Tibial nerve (tissue), 4 donors: ENCODE results near the gene AAK1. TPM values are rescaled to one million over a fixed set of nuclear protein-coding genes. Genes with fewer than 3 reads are reported as not detected.
"Not testable (repeated sequence)": the region's sequence is repeated elsewhere in the genome, so short reads cannot be mapped to it uniquely, and the experiment has no call there.

Source experiments
- DNase-seq, 2 donors: peaks; one replicate each; pipeline ENCODE4 v3.0.0-alpha.2; 2019; ENCODE audit warnings: low spot score in 2 of 2
- H3K27ac ChIP-seq, 4 donors: fragments of 200-600 bp; sonication (generic) in 3 of 4; one replicate each; pipeline ENCODE4 v1.5.1; 2017 to 2019; ENCODE audit warnings: mild to moderate bottlenecking in 1 of 4
- H3K27me3 ChIP-seq, 2 donors: fragments of 200-600 bp; sonication (generic) in 1 of 2; one replicate each; pipeline versions ENCODE4 v1.5.1 to v1.6.0; 2017 to 2019
- H3K36me3 ChIP-seq, 3 donors: fragments of 200-600 bp; sonication (generic); one replicate each; pipeline ENCODE4 v1.5.1; 2018 to 2019
- H3K4me1 ChIP-seq, 4 donors: fragments of 200-600 bp; sonication (generic) in 3 of 4; one replicate each; pipeline ENCODE4 v1.5.1; 2017 to 2019
- H3K4me3 ChIP-seq, 4 donors: fragments of 200-600 bp; sonication (generic) in 3 of 4; one replicate each; pipeline ENCODE4 v1.5.1; 2017 to 2019; ENCODE audit warnings: mild to moderate bottlenecking in 1 of 4, moderate library complexity in 1 of 4
- H3K9me3 ChIP-seq, 4 donors: fragments of 200-600 bp; sonication (generic) in 3 of 4; one replicate each; pipeline ENCODE4 v1.5.1; 2017 to 2019
- EP300 ChIP-seq, 2 donors: sonication (generic); formaldehyde crosslinking; IDR thresholded peaks; one replicate each; pipeline ENCODE4 v1.6.1; 2017; ENCODE audit warnings: antibody characterized with exemption in 2 of 2, mild to moderate bottlenecking in 1 of 2
- POLR2A ChIP-seq, 2 donors: fragments of 450-650 bp; IDR thresholded peaks; one replicate each; pipeline ENCODE4 v1.6.1; 2017; ENCODE audit warnings: antibody characterized with exemption in 2 of 2, mild to moderate bottlenecking in 2 of 2, moderate library complexity in 2 of 2
- WGBS, 2 donors: methylation state at CpG; one replicate each; pipeline ENCODE4 v1.1.5; 2018; 5-methylcytosine and 5-hydroxymethylcytosine counted together
- total RNA-seq, 4 donors: library from RNA; depleted of rRNA; stranded (reverse); fragments of >200 nt; gene quantifications; one replicate each; pipeline ENCODE4 v1.1.0, GENCODE V29; 2016
- TF ChIP-seq, protein P1 (sequence below), 5 experiments: fragments of 200-600 bp in 3 of 5; fragments of 450-650 bp in 2 of 5; sonication (generic) in 3 of 5; IDR thresholded peaks; one replicate each; pipeline ENCODE4 v1.5.1; 2016 to 2019; ENCODE audit warnings: antibody characterized with exemption in 5 of 5, mild to moderate bottlenecking in 3 of 5, moderate library complexity in 2 of 5

The AAK1 gene
- total RNA-seq, 4 donors from 2014 or later: 29.2 to 70.5 (median 44.5) TPM

DNA sequence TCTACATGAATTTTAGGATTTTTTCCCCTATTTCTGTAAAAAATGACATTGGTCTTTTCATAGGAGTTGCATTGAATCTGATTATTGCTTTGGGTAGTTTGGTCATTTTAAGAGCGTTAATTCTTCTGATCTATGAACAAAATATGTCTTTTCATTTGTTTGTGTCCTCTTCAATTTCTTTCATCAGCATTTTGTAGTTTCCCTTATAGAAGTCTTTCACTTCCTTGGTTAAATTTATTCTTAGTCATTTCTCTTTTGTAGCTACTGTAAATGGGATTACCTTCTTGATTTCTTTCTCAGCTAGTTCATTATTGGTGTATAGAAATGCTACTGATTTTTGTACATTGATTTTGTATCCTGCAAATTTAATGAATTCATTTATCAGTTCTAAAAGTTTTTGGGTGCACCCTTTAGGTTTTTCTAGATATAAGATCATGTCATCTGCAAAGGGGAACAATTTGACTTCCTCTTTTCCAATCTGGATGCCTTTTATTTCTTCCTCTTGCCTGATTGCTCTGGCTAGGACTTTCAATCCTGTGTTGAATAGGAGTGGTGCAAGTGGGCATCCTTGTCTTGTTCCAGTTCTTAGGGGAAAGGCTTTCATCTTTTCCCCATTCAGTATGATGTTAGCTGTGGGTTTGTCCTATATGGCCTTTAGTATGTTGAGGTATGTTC, 36.6 kb upstream of the AAK1 start:
- H3K4me1 ChIP-seq: peaks cover 0 to 16% (median 3%) of the 10 kb centered on the region in 4 donors
- H3K27ac ChIP-seq: peak overlapping the region in 1 of 4 donors; percentile 22
- no peak for DNase-seq
- no peaks in the 10 kb centered on the region for H3K27me3 ChIP-seq
- no peaks in the 10 kb centered on the region for H3K36me3 ChIP-seq
- H3K9me3 ChIP-seq: peaks cover 0 to 6% (median 0%) of the 10 kb centered on the region in 4 donors
- 77 to 87% methylated on average over 1 of the region's 1 CpG for WGBS, 2 donors
- TF ChIP-seq POLR2A (IDR thresholded peaks at IDR 0.05) (no peak), EP300 (IDR thresholded peaks at IDR 0.05) (no peak)
- TF ChIP-seq, protein P1, sequence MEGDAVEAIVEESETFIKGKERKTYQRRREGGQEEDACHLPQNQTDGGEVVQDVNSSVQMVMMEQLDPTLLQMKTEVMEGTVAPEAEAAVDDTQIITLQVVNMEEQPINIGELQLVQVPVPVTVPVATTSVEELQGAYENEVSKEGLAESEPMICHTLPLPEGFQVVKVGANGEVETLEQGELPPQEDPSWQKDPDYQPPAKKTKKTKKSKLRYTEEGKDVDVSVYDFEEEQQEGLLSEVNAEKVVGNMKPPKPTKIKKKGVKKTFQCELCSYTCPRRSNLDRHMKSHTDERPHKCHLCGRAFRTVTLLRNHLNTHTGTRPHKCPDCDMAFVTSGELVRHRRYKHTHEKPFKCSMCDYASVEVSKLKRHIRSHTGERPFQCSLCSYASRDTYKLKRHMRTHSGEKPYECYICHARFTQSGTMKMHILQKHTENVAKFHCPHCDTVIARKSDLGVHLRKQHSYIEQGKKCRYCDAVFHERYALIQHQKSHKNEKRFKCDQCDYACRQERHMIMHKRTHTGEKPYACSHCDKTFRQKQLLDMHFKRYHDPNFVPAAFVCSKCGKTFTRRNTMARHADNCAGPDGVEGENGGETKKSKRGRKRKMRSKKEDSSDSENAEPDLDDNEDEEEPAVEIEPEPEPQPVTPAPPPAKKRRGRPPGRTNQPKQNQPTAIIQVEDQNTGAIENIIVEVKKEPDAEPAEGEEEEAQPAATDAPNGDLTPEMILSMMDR (IDR thresholded peaks at IDR 0.05): no peak
- H3K4me3 ChIP-seq: no peak overlapping the region

DNA sequence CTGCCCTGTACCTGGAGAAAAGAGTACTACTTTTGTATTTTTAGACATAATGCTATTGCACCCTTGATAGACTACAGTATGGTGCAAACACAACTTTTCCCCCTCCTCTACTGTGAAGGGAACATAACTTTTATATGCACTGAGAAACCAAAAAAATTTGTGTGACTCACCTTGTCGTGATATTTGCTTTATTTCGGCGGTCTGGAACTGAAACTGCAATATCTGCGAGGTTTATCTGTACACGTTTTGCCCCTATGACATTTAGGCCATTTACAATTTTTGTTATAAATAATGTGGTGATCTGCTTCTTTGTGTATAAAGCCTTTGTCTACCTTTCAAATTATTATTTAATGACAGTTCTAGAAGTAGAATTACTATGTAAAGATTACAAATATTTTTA, 34.4 kb upstream of the AAK1 start:
- peaks cover 0 to 19% (median under 1%) of the 10 kb centered on the region in 4 donors for H3K4me1 ChIP-seq
- H3K27ac ChIP-seq: no peak overlapping the region
- no peak for DNase-seq
- peaks cover 0 to 6% (median 0%) of the 10 kb centered on the region in 4 donors for H3K9me3 ChIP-seq
- 91 to 94% methylated on average over 5 of the region's 5 CpGs for WGBS, 2 donors
- H3K4me3 ChIP-seq: no peak overlapping the region
- TF ChIP-seq, protein P1 (IDR thresholded peaks at IDR 0.05): no peak
- TF ChIP-seq EP300 (IDR thresholded peaks at IDR 0.05) (no peak), POLR2A (IDR thresholded peaks at IDR 0.05) (no peak)
- no peaks in the 10 kb centered on the region for H3K27me3 ChIP-seq
- no peaks in the 10 kb centered on the region for H3K36me3 ChIP-seq

DNA sequence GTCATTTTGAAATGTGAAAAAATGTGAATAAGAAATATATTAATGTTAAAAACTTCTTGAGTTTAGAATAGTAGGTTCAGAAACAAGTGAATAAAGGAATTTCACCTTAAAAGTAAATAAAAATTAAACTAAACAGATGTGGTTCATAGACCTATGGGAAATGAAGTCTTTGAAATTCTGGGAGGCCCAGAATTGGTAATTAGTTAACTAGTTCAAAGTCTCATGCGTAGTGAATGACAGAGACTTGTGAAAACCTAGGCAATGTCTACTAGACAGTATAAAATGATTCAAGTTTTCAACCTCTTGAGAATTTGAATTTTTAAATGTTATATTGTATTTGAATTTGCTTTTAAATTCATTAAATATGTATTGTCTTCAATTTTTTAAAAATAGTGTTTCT, 32.6 kb upstream of the AAK1 start:
- Histone ChIP-seq H3K36me3 (no peaks in the 10 kb centered on the region), H3K4me1 (peaks cover 0 to 11% (median 0%) of the 10 kb centered on the region in 4 donors), H3K4me3 (no peak overlapping the region), H3K27ac (no peak overlapping the region), H3K27me3 (no peaks in the 10 kb centered on the region), H3K9me3 (peaks cover 0 to 14% (median 0%) of the 10 kb centered on the region in 4 donors)
- TF ChIP-seq POLR2A (IDR thresholded peaks at IDR 0.05) (no peak), EP300 (IDR thresholded peaks at IDR 0.05) (no peak)
- no peak for DNase-seq
- 93 to 97% methylated on average over 1 of the region's 1 CpG for WGBS, 2 donors

DNA sequence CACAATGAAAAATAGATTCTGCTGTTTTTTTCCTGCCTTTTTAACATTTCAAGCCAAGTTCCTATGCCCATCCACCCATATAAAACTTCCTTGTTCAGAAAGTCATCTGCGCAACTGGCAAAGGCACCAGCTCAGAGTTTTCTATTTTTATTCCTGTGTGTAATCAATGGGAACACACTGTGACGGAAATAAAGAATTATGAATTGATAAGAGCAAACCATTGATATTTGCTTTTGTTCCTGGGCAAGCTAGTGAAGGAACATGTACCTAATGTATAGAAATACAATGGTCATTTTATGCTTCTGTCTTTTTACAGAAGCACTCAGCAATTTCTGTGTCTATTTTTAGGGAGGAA, 30.8 kb upstream of the AAK1 start:
- DNase-seq: no peak
- TF ChIP-seq, protein P1 (IDR thresholded peaks at IDR 0.05): no peak
- TF ChIP-seq EP300 (IDR thresholded peaks at IDR 0.05): peak; percentile 46 to 63
- H3K9me3 ChIP-seq: peaks cover 0 to 16% (median 0%) of the 10 kb centered on the region in 4 donors
- 41 to 43% methylated on average over 2 of the region's 2 CpGs for WGBS, 2 donors
- no peaks in the 10 kb centered on the region for H3K27me3 ChIP-seq
- peak overlapping the region in 3 of 4 donors; percentile 26 to 66 (median 49) for H3K27ac ChIP-seq
- H3K4me3 ChIP-seq: no peak overlapping the region
- H3K4me1 ChIP-seq: peaks cover 0 to 11% (median 0%) of the 10 kb centered on the region in 4 donors
- H3K36me3 ChIP-seq: peaks cover 0 to 2% (median 0%) of the 10 kb centered on the region in 3 donors

DNA sequence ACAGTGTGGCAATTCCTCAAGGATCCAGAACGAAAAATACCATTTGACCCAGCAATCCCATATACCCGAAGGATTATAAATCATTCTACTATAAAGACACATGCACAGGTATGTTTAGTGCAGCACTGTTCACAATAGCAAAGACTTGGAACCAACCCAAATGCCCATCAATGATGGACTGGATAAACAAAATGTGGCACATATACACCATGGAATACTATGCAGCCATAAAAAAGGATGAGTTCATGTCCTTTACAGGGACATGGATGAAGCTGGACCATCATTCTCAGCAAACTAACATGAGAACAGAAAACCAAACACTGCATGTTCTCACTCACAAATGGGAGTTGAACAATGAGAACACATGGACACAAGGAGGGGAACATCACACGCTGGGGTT, 29.6 kb upstream of the AAK1 start:
- DNase-seq, H3K27ac ChIP-seq, H3K4me3 ChIP-seq, H3K27me3 ChIP-seq, H3K36me3 ChIP-seq: not testable (repeated sequence)
- Histone ChIP-seq H3K9me3 (peaks cover 0 to 16% (median 0%) of the 10 kb centered on the region in 4 donors), H3K4me1 (peaks cover 0 to 11% (median 0%) of the 10 kb centered on the region in 4 donors)
- 91 to 94% methylated on average over 3 of the region's 3 CpGs for WGBS, 2 donors

DNA sequence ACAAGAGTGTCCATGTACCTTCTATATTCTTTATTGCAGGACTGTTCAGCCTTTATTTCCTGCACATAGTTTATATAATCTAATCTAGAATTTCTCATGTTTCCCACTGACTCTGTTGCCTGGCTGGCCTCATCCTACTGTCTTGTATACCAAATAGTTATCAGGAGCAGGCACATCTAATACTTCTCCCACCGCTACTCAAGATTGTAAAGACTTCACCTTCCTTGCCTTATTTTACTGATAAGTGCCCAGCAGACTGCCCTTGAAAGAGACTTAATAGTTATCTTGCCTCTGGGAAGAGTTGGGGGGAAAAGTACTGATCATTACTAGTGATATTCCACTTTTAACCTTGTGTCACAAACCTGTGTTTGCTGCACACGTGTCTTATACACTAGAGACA, 26.1 kb upstream of the AAK1 start:
- Histone ChIP-seq H3K9me3 (peaks cover 0 to 12% (median 0%) of the 10 kb centered on the region in 4 donors), H3K27ac (no peak overlapping the region), H3K4me1 (peaks cover 0 to 7% (median 0%) of the 10 kb centered on the region in 4 donors), H3K27me3 (no peaks in the 10 kb centered on the region), H3K36me3 (peaks cover 0 to 9% (median 0%) of the 10 kb centered on the region in 3 donors), H3K4me3 (no peak overlapping the region)
- TF ChIP-seq, protein P1 (IDR thresholded peaks at IDR 0.05): no peak
- no peak for TF ChIP-seq EP300 (IDR thresholded peaks at IDR 0.05)
- no peak for TF ChIP-seq POLR2A (IDR thresholded peaks at IDR 0.05)
- no peak for DNase-seq
- WGBS, 2 donors: 82 to 86% methylated on average over 2 of the region's 2 CpGs
